Measurements from ENCODE around the gene COG5. TPM values are rescaled to one million over a fixed set of nuclear protein-coding genes. Genes with fewer than 3 reads are reported as not detected.
A peak's percentile ranks its signal among the peaks of the same experiment; 100 is the strongest.

The COG5 gene
- polyA plus RNA-seq, 1 of the 3 experiments (the other 2 are of a cell fraction): 21.2 TPM

DNA sequence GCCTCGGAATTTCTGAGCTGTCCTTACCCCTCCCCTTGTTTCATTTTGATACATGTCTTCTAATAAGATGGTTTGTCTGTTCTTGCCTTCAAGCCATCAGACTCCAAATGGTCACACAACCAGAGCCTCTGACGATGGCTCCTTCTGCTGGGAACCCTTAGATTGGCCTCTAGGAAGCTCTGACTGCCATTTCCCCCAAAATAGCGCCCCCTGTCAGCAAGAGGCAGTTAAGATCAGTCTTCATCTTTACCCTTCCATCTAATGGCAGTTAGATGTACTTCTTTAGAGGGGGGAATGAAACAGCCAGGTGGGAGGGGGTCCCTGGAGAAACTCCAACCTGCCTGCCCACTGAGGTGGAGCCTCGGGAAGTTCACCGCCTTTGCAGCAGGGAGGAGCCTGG is 179.7 kb downstream of the COG5 start:
- Histone ChIP-seq H3K4me2 (no peak overlapping the region), H3K4me3 (ENCODE audit: low read depth in 2 of 2, low read length in 1 of 2) (no peak overlapping the region), H3K27ac (ENCODE audit: low read depth in 2 of 2, low read length in 1 of 2) (no peak overlapping the region), H3K4me1 (ENCODE audit: control insufficient read depth in 1 of 2, insufficient read depth in 2 of 2, low read depth in 1 of 2, low read length in 1 of 2) (peaks cover 8 to 21% of the 10 kb centered on the region in 2 experiments; a peak in 3 of 4 replicates), H2AFZ (ENCODE audit: low read depth) (no peak overlapping the region), H3K27me3 (ENCODE audit: insufficient read depth) (no peaks in the 10 kb centered on the region), H3K9me2 (no peaks in the 10 kb centered on the region), H3F3A (replicated peaks; ENCODE audit: insufficient read depth) (peaks cover 8% of the 10 kb centered on the region), H3K9ac (no peak overlapping the region), H3K79me2 (ENCODE audit: insufficient read depth) (no peaks in the 10 kb centered on the region; the same call in 1 of the 2 replicates), H3K36me3 (replicated peaks in 1 of 2; ENCODE audit: control insufficient read depth in 1 of 2, insufficient read depth in 2 of 2, low read length in 1 of 2) (no peaks in the 10 kb centered on the region), H3K9me3 (no peaks in the 10 kb centered on the region), H4K20me1 (ENCODE audit: insufficient read depth) (no peaks in the 10 kb centered on the region)
- DNase-seq: no peak
- 83% methylated on average over 5 of the region's 5 CpGs for WGBS (ENCODE audit: low lambda C conversion rate)
- CTCF ChIA-PET: interaction anchor here (1.0 to 2.4 kb wide), 4 partner anchors 9 to 44 kb away, joined by 3 to 9 read pairs (median 3); no protein-coding TSS in a partner anchor
- no peak for TF ChIP-seq EZH2phosphoT487 (IDR thresholded peaks at IDR 0.05; ENCODE audit: borderline replicate concordance, low read depth)
- TF ChIP-seq GABPA (IDR thresholded peaks at IDR 0.05; ENCODE audit: low read depth): no peak
- no peak for TF ChIP-seq TAF1 (IDR thresholded peaks at IDR 0.05; ENCODE audit: borderline replicate concordance, low read depth, low read length)
- TF ChIP-seq FOSL2 (IDR thresholded peaks at IDR 0.05; ENCODE audit: borderline replicate concordance, low read depth): no peak
- no peak for TF ChIP-seq FOXJ3 (CRISPR knock-in tag; IDR thresholded peaks at IDR 0.05)
- no peak for TF ChIP-seq SMC3 (IDR thresholded peaks at IDR 0.05; ENCODE audit: low read depth, low read length)
- TF ChIP-seq RFX5 (IDR thresholded peaks at IDR 0.05; ENCODE audit: low read length): no peak
- TF ChIP-seq, protein P1, sequence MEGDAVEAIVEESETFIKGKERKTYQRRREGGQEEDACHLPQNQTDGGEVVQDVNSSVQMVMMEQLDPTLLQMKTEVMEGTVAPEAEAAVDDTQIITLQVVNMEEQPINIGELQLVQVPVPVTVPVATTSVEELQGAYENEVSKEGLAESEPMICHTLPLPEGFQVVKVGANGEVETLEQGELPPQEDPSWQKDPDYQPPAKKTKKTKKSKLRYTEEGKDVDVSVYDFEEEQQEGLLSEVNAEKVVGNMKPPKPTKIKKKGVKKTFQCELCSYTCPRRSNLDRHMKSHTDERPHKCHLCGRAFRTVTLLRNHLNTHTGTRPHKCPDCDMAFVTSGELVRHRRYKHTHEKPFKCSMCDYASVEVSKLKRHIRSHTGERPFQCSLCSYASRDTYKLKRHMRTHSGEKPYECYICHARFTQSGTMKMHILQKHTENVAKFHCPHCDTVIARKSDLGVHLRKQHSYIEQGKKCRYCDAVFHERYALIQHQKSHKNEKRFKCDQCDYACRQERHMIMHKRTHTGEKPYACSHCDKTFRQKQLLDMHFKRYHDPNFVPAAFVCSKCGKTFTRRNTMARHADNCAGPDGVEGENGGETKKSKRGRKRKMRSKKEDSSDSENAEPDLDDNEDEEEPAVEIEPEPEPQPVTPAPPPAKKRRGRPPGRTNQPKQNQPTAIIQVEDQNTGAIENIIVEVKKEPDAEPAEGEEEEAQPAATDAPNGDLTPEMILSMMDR (IDR thresholded peaks at IDR 0.05): peak; percentile 37
- POLR2A ChIA-PET: no interaction called here

DNA sequence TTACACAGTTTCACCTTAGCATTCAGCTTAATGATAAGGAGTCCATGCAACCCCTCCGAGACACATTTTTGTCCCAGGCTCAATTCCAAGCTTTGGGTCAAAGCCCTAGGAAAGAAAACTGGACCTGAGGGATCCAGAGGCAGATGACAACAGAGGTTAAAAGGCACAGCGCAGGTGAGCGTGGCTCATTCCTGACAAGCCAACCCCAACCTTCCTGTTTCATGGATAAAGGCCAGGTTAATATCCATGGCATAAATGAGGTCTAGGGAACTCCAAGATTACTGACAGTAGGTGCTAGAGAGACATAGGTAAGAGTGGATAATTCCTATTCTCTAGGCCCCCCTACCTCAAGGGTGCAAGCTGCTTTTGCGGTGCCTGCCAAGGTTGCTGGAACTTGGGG is 180.5 kb downstream of the COG5 start:
- no peaks in the 10 kb centered on the region for H4K20me1 ChIP-seq (ENCODE audit: insufficient read depth)
- peaks cover 8 to 18% of the 10 kb centered on the region in 2 experiments; a peak in 3 of 4 replicates for H3K4me1 ChIP-seq (ENCODE audit: control insufficient read depth in 1 of 2, insufficient read depth in 2 of 2, low read depth in 1 of 2, low read length in 1 of 2)
- 96% methylated on average over 4 of the region's 4 CpGs for WGBS (ENCODE audit: low lambda C conversion rate)
- peaks cover 8% of the 10 kb centered on the region for H3F3A ChIP-seq (replicated peaks; ENCODE audit: insufficient read depth)
- no peak overlapping the region for H3K4me2 ChIP-seq
- H3K79me2 ChIP-seq (ENCODE audit: insufficient read depth): no peaks in the 10 kb centered on the region; the same call in none of the 2 replicates
- no peak overlapping the region for H2AFZ ChIP-seq (ENCODE audit: low read depth)
- H3K27me3 ChIP-seq (ENCODE audit: insufficient read depth): no peaks in the 10 kb centered on the region
- no peak overlapping the region for H3K4me3 ChIP-seq (ENCODE audit: low read depth in 2 of 2, low read length in 1 of 2)
- TF ChIP-seq FOXM1 (IDR thresholded peaks at IDR 0.05; ENCODE audit: low read depth) (no peak), RFX5 (IDR thresholded peaks at IDR 0.05; ENCODE audit: low read length) (no peak), RCOR1 (IDR thresholded peaks at IDR 0.05; ENCODE audit: low read length) (no peak), EZH2phosphoT487 (IDR thresholded peaks at IDR 0.05; ENCODE audit: borderline replicate concordance, low read depth) (no peak), SIN3A (IDR thresholded peaks at IDR 0.05; ENCODE audit: borderline replicate concordance, low read depth, low read length) (no peak), NRF1 (IDR thresholded peaks at IDR 0.05; ENCODE audit: low read depth, low read length) (no peak), RXRA (IDR thresholded peaks at IDR 0.05; ENCODE audit: borderline replicate concordance, low read depth) (no peak), FOXJ3 (CRISPR knock-in tag; IDR thresholded peaks at IDR 0.05) (no peak), TAF1 (IDR thresholded peaks at IDR 0.05; ENCODE audit: borderline replicate concordance, low read depth, low read length) (no peak)
- TF ChIP-seq, protein P2, sequence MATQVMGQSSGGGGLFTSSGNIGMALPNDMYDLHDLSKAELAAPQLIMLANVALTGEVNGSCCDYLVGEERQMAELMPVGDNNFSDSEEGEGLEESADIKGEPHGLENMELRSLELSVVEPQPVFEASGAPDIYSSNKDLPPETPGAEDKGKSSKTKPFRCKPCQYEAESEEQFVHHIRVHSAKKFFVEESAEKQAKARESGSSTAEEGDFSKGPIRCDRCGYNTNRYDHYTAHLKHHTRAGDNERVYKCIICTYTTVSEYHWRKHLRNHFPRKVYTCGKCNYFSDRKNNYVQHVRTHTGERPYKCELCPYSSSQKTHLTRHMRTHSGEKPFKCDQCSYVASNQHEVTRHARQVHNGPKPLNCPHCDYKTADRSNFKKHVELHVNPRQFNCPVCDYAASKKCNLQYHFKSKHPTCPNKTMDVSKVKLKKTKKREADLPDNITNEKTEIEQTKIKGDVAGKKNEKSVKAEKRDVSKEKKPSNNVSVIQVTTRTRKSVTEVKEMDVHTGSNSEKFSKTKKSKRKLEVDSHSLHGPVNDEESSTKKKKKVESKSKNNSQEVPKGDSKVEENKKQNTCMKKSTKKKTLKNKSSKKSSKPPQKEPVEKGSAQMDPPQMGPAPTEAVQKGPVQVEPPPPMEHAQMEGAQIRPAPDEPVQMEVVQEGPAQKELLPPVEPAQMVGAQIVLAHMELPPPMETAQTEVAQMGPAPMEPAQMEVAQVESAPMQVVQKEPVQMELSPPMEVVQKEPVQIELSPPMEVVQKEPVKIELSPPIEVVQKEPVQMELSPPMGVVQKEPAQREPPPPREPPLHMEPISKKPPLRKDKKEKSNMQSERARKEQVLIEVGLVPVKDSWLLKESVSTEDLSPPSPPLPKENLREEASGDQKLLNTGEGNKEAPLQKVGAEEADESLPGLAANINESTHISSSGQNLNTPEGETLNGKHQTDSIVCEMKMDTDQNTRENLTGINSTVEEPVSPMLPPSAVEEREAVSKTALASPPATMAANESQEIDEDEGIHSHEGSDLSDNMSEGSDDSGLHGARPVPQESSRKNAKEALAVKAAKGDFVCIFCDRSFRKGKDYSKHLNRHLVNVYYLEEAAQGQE (IDR thresholded peaks at IDR 0.05; ENCODE audit: low read depth, low read length): no peak
- TF ChIP-seq, protein P3, sequence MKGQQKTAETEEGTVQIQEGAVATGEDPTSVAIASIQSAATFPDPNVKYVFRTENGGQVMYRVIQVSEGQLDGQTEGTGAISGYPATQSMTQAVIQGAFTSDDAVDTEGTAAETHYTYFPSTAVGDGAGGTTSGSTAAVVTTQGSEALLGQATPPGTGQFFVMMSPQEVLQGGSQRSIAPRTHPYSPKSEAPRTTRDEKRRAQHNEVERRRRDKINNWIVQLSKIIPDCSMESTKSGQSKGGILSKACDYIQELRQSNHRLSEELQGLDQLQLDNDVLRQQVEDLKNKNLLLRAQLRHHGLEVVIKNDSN (IDR thresholded peaks at IDR 0.05; ENCODE audit: borderline replicate concordance, low read depth): no peak
- H3K27ac ChIP-seq (ENCODE audit: low read depth in 2 of 2, low read length in 1 of 2): no peak overlapping the region
- no peaks in the 10 kb centered on the region for H3K9me3 ChIP-seq
- DNase-seq: no peak
- H3K9me2 ChIP-seq: no peaks in the 10 kb centered on the region
- H3K9ac ChIP-seq: no peak overlapping the region
- ChIA-PET CTCF (interaction anchor here (1.0 to 2.4 kb wide), 4 partner anchors 9 to 43 kb away, joined by 3 to 9 read pairs (median 3); no protein-coding TSS in a partner anchor), POLR2A (no interaction called here)
- H3K36me3 ChIP-seq (replicated peaks in 1 of 2; ENCODE audit: control insufficient read depth in 1 of 2, insufficient read depth in 2 of 2, low read length in 1 of 2): no peaks in the 10 kb centered on the region

Measured in SK-N-SH (cell line).